Measurements from ENCODE around the gene KRT28.
"Not testable (repeated sequence)": the region's sequence is repeated elsewhere in the genome, so short reads cannot be mapped to it uniquely, and the experiment has no call there.

Gene KRT28

GRCh38 chr17:40818343-40818732, 18.6 kb upstream of the KRT28 start:
- Histone ChIP-seq H3K27me3 (peaks cover 84% of the 10 kb centered on the region), H3K27ac (peak overlapping the region; percentile 71), H3K4me1 (ENCODE audit: control insufficient read depth in 1 of 2, insufficient read depth in 1 of 2, low read depth in 1 of 2, low read length in 1 of 2) (peaks cover 0 to 3% of the 10 kb centered on the region in 2 experiments), H3K36me3 (no peaks in the 10 kb centered on the region), H3K4me3 (ENCODE audit: low read depth in 1 of 2, low read length in 1 of 2) (peak overlapping the region; percentile 62 to 69), H3K9me3 (peaks cover 16% of the 10 kb centered on the region)
- TF ChIP-seq, protein P1, sequence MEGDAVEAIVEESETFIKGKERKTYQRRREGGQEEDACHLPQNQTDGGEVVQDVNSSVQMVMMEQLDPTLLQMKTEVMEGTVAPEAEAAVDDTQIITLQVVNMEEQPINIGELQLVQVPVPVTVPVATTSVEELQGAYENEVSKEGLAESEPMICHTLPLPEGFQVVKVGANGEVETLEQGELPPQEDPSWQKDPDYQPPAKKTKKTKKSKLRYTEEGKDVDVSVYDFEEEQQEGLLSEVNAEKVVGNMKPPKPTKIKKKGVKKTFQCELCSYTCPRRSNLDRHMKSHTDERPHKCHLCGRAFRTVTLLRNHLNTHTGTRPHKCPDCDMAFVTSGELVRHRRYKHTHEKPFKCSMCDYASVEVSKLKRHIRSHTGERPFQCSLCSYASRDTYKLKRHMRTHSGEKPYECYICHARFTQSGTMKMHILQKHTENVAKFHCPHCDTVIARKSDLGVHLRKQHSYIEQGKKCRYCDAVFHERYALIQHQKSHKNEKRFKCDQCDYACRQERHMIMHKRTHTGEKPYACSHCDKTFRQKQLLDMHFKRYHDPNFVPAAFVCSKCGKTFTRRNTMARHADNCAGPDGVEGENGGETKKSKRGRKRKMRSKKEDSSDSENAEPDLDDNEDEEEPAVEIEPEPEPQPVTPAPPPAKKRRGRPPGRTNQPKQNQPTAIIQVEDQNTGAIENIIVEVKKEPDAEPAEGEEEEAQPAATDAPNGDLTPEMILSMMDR (IDR thresholded peaks at IDR 0.05), result no peak

DNA sequence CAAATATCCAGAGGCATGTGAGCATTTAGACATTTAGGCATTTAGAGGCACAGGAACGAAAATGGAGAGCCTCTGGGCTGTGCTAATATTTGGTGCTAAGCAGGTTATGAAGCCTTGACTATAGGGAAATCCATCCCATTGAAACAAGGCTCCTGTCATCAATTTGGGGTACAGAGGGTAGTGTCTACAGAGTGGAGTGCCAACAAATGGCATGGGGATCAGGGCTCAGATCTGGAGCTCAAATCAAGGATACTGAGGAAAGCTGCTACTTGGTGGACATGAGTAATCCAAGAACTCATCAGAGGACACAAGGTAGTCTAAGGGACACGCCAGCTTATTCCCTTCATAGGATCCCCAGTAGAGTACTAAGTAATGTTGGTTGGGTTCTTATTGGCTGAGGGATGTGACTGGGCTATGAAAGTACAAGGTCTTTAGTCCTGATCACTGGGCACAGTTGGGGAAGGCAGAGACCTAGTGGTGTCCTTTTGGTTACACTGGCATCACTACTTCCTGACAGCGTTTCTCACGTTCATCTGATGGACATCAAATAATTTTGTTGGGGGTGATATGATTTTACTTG, 17.4 kb upstream of the KRT28 start:
- H3K9me3 ChIP-seq, result peaks cover 16% of the 10 kb centered on the region

DNA sequence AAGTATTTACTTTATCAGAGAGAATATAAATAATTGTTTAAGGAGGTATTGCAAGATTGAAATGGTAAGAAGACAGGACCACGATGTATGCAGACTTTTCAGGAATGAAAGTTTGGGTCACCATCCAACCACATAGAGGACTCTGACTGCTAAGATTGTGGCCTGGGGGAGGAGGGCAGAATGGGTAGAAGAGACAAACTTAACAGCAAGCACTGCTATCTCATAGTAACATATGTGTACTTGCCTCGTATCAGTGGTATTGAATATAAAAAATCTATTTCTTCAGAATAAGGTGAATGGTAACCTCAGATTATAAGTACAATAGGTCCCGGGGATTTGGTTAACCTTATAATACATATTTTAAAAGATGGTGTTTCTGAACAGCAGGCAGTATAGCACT, 16.8 kb upstream of the KRT28 start:
- peaks cover 84% of the 10 kb centered on the region for H3K27me3 ChIP-seq
- TF ChIP-seq, protein P1 (IDR thresholded peaks at IDR 0.05), result no peak
- H3K4me1 ChIP-seq (ENCODE audit: control insufficient read depth in 1 of 2, insufficient read depth in 1 of 2, low read depth in 1 of 2, low read length in 1 of 2), result peaks cover 0 to 3% of the 10 kb centered on the region in 2 experiments
- H3K4me3 ChIP-seq (ENCODE audit: low read depth in 1 of 2, low read length in 1 of 2), result no peak overlapping the region
- H3K36me3 ChIP-seq, result no peaks in the 10 kb centered on the region
- peaks cover 16% of the 10 kb centered on the region for H3K9me3 ChIP-seq
- H3K27ac ChIP-seq, result no peak overlapping the region

More for the DNA sequence above, 17.4 kb upstream of the KRT28 start:
- Histone ChIP-seq H3K27me3 (peaks cover 84% of the 10 kb centered on the region), H3K36me3 (no peaks in the 10 kb centered on the region), H3K27ac (no peak overlapping the region), H3K4me1 (ENCODE audit: control insufficient read depth in 1 of 2, insufficient read depth in 1 of 2, low read depth in 1 of 2, low read length in 1 of 2) (peaks cover 0 to 3% of the 10 kb centered on the region in 2 experiments), H3K4me3 (ENCODE audit: low read depth in 1 of 2, low read length in 1 of 2) (no peak overlapping the region)
- TF ChIP-seq, protein P1 (IDR thresholded peaks at IDR 0.05), result no peak

DNA sequence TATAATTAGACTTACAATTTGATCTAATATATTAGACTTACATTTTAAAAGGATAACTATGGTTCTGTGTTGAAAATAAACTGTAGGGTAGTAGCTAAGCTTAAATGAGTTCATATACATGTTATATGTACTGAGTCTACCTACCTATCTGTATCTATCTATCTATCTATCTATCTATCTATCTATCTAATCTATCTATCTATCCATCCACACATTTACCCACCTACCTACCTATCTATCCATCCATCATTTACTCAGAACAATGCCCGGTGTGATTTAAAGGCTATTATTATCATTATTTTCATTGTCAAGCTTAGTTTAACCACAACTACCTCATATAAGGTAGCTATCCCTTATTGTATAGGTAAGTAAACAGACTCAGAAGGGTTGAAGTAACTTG, 15.6 kb upstream of the KRT28 start:
- TF ChIP-seq, protein P1 (IDR thresholded peaks at IDR 0.05), result no peak
- peaks cover 12% of the 10 kb centered on the region for H3K9me3 ChIP-seq
- peaks cover 0 to 3% of the 10 kb centered on the region in 2 experiments for H3K4me1 ChIP-seq (ENCODE audit: control insufficient read depth in 1 of 2, insufficient read depth in 1 of 2, low read depth in 1 of 2, low read length in 1 of 2)
- peaks cover 84% of the 10 kb centered on the region for H3K27me3 ChIP-seq
- H3K4me3 ChIP-seq (ENCODE audit: low read depth in 1 of 2, low read length in 1 of 2), result no peak overlapping the region
- H3K36me3 ChIP-seq, result no peaks in the 10 kb centered on the region
- no peak overlapping the region for H3K27ac ChIP-seq

- H3K4me3 ChIP-seq (ENCODE audit: low read depth in 1 of 2, low read length in 1 of 2); H3K27ac ChIP-seq; H3K4me1 ChIP-seq (ENCODE audit: control insufficient read depth in 1 of 2, insufficient read depth in 1 of 2, low read depth in 1 of 2, low read length in 1 of 2); H3K36me3 ChIP-seq; H3K9me3 ChIP-seq: not testable (repeated sequence)
- peaks cover 84% of the 10 kb centered on the region for H3K27me3 ChIP-seq
These were observed 14.9 kb upstream of the KRT28 start for GRCh38 chr17:40814657-40815056.

DNA sequence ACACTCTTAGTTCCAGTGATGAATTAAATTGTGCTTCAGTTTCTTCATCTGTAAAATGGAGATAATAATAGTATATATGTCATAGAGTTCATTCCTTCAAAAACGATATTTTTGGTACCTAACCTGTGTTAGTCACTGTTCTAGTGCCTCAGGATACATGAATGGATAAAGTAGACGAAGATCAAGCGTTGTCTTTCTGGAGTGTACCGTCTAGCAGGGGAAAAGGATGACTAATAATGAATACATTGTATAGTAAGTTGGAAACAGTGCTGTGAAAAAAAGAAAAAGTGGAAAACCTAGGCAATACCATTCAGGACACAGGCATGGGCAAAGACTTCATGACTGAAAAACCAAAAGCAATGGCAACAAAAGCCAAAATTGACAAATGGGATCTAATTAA, 14.0 kb upstream of the KRT28 start:
- H3K9me3 ChIP-seq, result peaks cover 7% of the 10 kb centered on the region
- H3K4me1 ChIP-seq (ENCODE audit: control insufficient read depth in 1 of 2, insufficient read depth in 1 of 2, low read depth in 1 of 2, low read length in 1 of 2), result peaks cover 0 to 3% of the 10 kb centered on the region in 2 experiments
- peaks cover 86% of the 10 kb centered on the region for H3K27me3 ChIP-seq
- TF ChIP-seq, protein P1 (IDR thresholded peaks at IDR 0.05), result no peak
- no peaks in the 10 kb centered on the region for H3K36me3 ChIP-seq
- H3K27ac ChIP-seq, result no peak overlapping the region
- no peak overlapping the region for H3K4me3 ChIP-seq (ENCODE audit: low read depth in 1 of 2, low read length in 1 of 2)
